OCI-M2 (cell line): ENCODE measurements around the gene RXRA.

ENCODE experiments used
- DNase-seq: peaks from one replicate; lab custom pipeline; 2025; ENCODE audit not compliant: unreplicated experiment; lab: John Stamatoyannopoulos, UW

Gene RXRA

DNA sequence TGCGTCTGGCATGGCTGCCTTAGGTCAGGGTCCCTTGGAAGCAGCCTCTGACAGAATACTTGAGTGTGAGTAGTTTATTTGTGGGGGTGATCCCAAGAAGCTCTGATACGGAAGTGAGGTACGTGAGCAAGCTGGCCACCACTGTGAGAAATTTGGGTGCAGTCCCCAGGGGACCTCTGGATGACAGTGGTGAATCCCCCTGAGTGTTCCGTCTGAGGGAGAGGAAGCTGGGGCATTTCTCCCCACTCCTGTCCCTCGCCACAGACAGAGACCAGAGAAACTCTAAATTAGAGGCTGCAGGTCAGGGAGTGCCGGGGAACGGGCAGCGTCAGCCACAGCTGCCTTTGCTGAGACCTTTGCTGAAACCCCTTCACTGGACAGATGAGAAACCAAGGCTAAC lies 159.4 kb downstream of the RXRA start:
- no peak for DNase-seq

DNA sequence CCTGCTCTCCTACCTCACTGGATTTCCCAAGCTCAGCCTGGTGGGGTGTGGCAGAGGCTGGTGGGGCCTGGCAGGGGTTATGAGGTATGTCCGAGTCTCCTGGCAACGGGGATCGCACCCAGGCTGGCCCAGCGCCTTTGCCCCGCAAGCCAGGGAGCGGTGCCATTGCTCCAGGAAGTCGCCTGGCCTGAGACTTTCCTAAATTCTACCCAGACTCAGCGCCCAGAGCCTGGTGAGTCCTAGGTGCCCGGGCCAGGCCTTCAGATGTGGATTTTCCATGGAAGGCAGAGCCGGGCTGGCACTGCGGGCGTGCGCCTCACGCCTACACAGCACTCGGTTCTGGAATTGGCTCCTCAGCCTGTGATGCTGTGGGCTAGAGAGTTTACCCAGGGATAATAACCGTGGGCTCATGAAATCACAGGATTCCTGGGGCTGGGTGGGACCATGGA lies 159.9 kb downstream of the RXRA start:
- no peak for DNase-seq

DNA sequence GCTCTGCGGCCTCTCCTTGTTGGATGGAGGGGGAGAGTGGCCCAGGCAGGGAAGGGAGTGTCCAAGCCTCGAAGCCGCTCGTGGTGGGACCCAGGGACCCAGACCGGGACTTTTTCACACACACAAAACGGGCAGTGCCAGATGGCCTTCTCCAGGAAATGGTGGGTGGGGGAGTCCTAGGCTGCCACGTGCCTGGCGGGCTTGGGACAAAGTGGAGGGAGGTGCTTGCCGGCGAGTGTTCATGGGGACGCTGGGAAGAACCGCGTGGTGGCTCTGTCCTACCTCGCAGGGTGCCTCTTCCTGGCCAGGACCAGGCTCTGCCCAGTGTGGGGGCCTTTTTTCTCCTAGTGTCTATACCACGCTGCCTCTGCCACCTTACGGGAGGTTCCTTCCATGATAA lies 160.3 kb downstream of the RXRA start:
- no peak for DNase-seq
